ENCODE measurements around the gene PHTF2.

PHTF2 gene

GRCh38 chr7:77877791-77878190, 79.2 kb downstream of the PHTF2 start:
- no peak for DNase-seq (ENCODE audit: low spot score)

- DNase-seq (ENCODE audit: low spot score) = no peak
These were observed 79.9 kb downstream of the PHTF2 start for GRCh38 chr7:77878500-77878899.

GRCh38 chr7:77879272-77879671, 80.7 kb downstream of the PHTF2 start:
- DNase-seq (ENCODE audit: low spot score) = no peak

GRCh38 chr7:77881871-77882270, 83.3 kb downstream of the PHTF2 start:
- DNase-seq (ENCODE audit: low spot score) = no peak

- no peak for DNase-seq (ENCODE audit: low spot score)
These were observed 86.6 kb downstream of the PHTF2 start for GRCh38 chr7:77885155-77885554.

GRCh38 chr7:77887567-77887966, 89.0 kb downstream of the PHTF2 start:
- no peak for DNase-seq (ENCODE audit: low spot score)

- no peak for DNase-seq (ENCODE audit: low spot score)
These were observed 90.4 kb downstream of the PHTF2 start for GRCh38 chr7:77888998-77889397.

GRCh38 chr7:77893813-77894212, 95.2 kb downstream of the PHTF2 start:
- DNase-seq (ENCODE audit: low spot score) = no peak

- DNase-seq (ENCODE audit: low spot score) = no peak
These were observed 96.1 kb downstream of the PHTF2 start for GRCh38 chr7:77894574-77895091.

- no peak for DNase-seq (ENCODE audit: low spot score)
These were observed 97.3 kb downstream of the PHTF2 start for GRCh38 chr7:77895905-77896304.

GRCh38 chr7:77897004-77897547, 98.5 kb downstream of the PHTF2 start:
- no peak for DNase-seq (ENCODE audit: low spot score)

GRCh38 chr7:77899516-77899915, 100.9 kb downstream of the PHTF2 start:
- DNase-seq (ENCODE audit: low spot score) = no peak

GRCh38 chr7:77903597-77903996, 105.0 kb downstream of the PHTF2 start:
- DNase-seq (ENCODE audit: low spot score) = peak; percentile 14

- no peak for DNase-seq (ENCODE audit: low spot score)
These were observed 105.7 kb downstream of the PHTF2 start for GRCh38 chr7:77904252-77904651.

- DNase-seq (ENCODE audit: low spot score) = no peak
These were observed 108.7 kb downstream of the PHTF2 start for GRCh38 chr7:77907281-77907680.

- DNase-seq (ENCODE audit: low spot score) = no peak
These were observed 110.1 kb downstream of the PHTF2 start for GRCh38 chr7:77908664-77909063.

- DNase-seq (ENCODE audit: low spot score) = no peak
These were observed 111.6 kb downstream of the PHTF2 start for GRCh38 chr7:77910124-77910523.

GRCh38 chr7:77912293-77912692, 113.7 kb downstream of the PHTF2 start:
- DNase-seq (ENCODE audit: low spot score) = no peak

GRCh38 chr7:77913977-77914607, 115.5 kb downstream of the PHTF2 start:
- DNase-seq (ENCODE audit: low spot score) = no peak

- DNase-seq (ENCODE audit: low spot score) = no peak
These were observed 119.1 kb downstream of the PHTF2 start for GRCh38 chr7:77917500-77918262.

- DNase-seq (ENCODE audit: low spot score) = no peak
These were observed 120.1 kb downstream of the PHTF2 start for GRCh38 chr7:77918676-77919075.

- no peak for DNase-seq (ENCODE audit: low spot score)
These were observed 124.8 kb downstream of the PHTF2 start for GRCh38 chr7:77923419-77923818.

- DNase-seq (ENCODE audit: low spot score) = no peak
These were observed 131.9 kb downstream of the PHTF2 start for GRCh38 chr7:77930496-77930895.

Measured in iPS-NIHi11 (cell line).